HG03439 (cell line): Measurements from ENCODE around the gene NOP14.
"Not testable (repeated sequence)": the region's sequence is repeated elsewhere in the genome, so short reads cannot be mapped to it uniquely, and the experiment has no call there.

ENCODE experiments used
- ATAC-seq: cut with Tn5 transposase; IDR thresholded peaks from one replicate; pipeline ENCODE4 v1.9.1; 2021; ENCODE audit warnings: mild to moderate bottlenecking, moderate library complexity; ENCODE audit not compliant: unreplicated experiment

NOP14 gene

DNA sequence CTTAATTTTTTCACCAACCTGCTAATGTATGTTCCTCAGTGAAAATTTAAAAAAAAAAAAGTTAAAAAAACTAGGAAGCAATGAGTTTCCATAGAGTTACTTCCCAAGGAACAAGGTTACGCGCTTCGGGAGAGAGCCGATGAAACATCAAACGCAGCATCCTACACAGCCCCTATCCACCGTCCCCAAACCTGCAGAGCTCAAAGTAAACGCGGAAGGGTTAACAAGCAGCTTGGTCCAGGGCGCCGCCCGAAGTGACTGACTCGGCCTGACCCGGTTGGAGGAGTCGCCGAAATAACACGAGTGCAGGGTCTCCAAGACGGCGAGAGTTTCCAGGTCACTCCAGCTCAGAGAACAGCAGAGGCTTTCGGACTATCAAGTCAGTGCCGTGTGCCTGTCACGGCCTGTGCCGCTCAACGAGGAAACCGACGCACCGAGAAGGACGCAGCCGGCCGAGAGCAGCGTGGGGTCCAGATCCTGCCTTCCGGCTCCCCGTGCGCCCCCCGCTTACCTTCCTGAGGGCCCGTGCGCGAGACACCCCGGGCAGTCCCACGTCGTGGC, 512 bp downstream of the NOP14 start:
- peak; percentile 32 for ATAC-seq

DNA sequence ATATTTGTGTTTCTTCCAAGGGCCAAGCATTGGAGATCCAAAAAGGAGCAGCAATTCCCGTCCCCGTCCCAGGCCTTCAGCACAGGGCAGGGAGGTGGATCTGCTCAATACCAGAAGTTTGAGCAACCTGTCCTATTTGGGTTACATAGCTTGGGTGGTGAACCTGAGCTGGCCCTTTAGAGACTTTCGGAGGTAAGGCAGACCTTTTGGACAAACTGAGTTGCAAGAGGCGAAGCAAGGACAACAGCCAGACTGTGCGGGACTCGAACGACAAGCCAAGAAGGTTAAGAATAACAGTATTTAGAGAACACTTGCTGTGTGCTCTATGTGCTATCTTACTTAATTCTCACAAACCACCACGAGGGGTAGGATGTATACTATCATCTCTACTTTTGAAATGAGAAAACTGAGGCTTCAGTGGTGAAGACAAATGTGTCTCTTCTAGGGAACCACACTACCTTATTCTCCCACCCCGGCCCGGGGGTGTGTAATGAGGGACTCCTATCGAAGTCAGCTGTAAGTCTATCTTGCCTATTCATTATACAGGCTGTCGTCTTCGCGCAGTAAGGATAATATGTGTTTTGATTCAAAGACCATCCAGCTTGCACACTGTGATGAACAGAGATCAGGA, 1.3 kb downstream of the NOP14 start:
- no peak for ATAC-seq

DNA sequence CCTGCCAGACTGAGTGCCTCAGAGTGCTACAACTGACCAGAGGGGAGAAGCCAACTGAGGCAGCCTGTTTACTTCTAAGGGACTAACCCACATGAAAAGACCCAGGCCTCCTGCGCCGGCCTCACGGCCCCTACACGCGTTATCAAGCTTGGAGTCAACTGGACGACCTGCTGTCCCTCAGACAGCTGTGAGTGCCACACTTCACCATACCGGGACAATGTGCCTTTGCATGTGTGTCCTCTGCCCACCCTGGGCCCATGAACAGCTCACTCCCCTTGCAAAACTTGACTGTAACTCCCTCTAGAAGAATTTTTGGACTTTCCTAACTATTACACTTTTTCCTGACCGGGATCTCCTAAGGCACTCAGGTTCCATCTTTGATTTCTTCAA, 1.8 kb downstream of the NOP14 start:
- no peak for ATAC-seq

DNA sequence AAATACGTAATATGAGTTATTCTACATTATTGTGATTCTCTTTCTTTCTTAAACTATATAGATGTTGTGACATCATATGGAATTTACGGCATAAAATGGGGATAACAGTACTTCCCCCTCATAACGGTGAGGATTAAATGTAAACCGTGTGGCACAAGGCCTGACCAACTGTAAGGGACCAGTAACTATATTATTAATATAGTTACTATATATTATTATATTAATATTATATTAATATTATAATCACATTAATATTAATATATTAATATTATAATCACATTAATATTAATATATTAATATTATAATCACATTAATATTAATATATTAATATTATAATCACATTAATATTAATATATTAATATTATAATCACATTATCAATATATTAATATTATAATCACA, 2.8 kb downstream of the NOP14 start:
- ATAC-seq, result not testable (repeated sequence)

GRCh38 chr4:2958446-2958845, 4.8 kb downstream of the NOP14 start:
- ATAC-seq, result no peak

DNA sequence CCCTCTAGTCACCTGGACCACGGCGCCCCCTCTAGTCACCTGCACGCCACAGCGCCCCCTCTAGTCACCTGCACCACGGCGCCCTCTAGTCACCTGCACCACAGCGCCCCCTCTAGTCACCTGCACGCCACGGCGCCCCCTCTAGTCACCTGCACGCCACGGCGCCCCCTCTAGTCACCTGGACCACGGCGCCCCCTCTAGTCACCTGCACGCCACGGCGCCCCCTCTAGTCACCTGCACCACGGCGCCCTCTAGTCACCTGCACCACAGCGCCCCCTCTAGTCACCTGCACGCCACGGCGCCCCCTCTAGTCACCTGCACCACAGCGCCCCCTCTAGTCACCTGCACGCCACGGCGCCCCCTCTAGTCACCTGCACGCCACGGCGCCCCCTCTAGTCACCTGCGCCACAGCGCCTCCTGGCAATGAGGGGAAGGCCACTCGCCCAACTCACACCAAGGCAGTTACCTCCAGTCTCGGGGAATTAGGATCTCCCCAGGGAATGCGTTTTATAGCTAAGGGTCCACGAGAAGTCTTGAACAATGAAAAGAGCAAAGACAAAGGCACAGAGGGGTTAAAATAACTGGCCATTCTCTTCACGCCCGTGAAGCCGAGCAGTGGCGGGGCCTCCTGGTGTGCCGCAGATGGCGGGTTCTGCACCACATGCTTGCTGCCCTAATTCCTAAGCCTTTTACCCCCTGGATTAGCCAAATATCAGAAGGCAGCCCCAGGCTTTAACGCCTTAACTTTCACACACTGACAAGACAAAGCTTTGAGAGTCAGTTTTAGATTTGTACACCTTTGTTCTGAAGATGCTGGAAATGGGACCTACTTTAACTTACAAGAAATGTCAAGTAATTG, 7.8 kb downstream of the NOP14 start:
- ATAC-seq, result not testable (repeated sequence)

GRCh38 chr4:2954358-2955185, 8.6 kb downstream of the NOP14 start:
- ATAC-seq, result peak; percentile 57

DNA sequence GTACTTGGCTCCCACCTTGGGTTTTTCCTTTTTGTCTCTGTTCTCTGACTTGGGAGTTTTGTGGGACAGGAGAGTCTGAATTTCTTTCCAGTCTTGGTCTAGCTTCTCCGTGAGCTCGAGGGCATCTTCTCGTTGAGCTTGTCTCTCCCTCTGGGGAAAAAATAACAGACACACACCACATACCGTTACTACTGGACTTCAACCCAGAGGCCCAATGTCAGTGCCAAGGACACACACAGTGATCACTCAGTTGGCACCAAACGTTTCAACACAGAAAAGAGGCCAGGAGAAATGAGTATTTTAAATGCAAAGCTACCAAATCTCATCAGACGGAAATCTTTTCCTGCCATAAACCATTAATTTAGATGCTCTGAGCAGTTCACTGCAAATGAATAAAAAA, 9.7 kb downstream of the NOP14 start:
- ATAC-seq, result no peak

- ATAC-seq, result no peak
Observed at GRCh38 chr4:2950221-2950989, 12.8 kb downstream of the NOP14 start.

DNA sequence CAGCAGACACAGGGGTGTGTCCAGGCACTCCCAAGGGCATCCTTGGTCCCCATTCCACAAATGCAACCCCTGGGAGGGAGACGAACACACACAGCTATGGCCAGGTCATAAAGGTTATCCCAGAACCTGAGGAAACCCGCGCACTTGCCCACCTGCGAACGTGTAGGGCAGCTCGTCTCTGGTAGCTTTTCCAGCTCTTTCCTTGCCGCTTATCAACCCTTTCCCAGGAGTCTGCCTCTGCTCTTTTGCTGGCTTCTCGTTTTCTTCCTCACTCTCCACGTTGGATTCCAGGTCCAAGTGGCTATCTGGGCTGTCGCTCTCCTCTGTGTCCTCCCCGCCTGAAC, 13.5 kb downstream of the NOP14 start:
- no peak for ATAC-seq

DNA sequence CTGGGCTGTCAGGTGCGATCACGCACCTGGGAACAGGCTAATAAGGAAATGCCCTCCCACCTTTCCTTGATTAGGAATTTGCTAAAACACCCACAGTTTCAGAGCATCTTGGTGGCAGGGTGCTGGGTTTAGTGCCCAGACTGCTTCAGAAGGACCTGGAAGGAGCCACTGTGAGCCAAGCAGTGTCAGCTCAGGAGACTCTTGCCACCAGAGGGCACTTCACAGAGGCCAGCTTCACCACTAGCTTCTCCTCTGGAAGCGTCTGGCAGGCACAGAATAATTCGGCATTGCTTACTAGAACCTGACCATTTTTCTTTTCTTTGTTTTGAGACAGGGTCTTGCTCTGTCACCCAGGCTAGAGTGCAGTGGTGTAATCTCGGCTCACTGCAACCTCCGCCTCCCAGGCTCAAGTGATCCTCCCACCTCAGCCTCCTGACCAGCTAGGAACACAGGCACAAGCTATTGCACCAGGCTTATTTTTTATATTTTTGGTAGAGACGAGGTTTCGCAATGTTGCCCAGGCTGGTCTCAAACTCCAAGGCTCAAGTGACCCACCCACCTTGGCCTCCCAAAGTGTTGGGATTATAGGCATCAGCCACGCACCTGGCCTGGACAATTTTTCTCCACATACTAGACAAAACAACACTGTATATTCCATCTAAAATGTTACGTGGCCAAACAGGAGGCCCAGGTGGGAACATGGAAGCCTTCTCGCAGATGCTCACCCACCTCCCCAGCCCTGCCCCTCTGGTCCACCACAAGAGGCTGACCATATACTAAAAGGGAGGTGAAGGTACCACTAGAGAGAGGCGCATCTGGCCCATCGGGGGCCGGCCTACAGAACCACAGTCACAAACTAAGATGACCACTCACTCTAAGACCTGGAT, 14.1 kb downstream of the NOP14 start:
- ATAC-seq, result no peak

DNA sequence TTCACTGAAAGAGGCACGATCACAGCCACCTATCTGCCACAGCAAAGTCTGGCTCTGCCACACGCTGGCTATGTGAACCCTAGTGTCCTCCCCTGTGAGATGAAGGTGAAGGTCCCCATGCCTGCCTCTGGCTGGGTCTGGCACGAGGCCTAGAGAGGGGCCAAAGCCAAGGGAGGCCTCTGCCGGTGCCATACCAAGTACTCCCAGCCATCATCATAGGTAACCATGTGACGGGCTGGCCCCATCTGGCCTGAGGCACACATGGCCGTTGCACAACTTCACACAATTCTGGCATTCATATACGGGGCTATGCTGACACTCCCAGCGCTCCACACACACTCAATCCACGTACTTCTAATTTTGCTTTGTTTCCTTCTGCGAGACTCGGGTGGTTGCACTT, 15.3 kb downstream of the NOP14 start:
- ATAC-seq, result no peak

GRCh38 chr4:2946812-2947600, 16.2 kb downstream of the NOP14 start:
- ATAC-seq, result no peak

DNA sequence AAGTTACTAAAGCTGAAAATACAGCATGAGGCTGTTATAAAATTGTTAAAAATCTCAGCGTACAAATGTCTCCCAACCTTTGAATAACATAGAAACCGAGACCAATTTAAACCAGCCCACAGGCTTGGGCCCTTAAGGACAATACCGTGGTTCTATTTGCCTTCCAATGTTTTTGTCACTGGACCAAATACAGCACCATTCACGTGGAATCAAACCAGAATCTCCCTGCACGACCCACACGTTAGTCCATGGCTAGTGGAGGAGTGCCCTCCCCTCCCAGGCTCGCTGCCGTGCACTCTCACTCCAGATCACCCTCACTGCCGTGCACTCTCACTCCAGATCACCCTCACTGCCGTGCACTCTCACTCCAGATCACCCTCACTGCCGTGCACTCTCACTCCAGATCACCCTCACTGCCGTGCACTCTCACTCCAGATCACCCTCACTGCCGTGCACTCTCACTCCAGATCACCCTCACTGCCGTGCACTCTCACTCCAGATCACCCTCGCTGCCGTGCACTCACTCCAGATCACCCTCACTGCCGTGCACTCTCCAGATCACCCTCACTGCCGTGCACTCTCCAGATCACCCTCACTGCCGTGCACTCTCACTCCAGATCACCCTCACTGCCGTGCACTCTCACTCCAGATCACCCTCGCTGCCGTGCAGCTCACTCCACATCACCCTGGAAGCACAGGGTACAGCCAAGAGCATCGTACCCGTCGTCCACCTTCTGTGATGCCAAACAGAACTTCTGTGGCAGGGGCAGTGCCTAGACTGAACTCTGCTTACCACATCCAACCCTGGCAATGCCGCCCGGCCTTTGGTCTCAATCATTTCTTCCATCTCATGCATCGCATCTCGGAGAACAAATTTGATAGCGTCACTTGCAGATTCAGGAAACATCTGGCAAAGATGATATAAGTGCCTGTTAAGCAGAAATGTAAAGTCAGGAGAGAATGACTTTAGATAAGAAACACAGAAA, 17.3 kb downstream of the NOP14 start:
- ATAC-seq, result not testable (repeated sequence)

DNA sequence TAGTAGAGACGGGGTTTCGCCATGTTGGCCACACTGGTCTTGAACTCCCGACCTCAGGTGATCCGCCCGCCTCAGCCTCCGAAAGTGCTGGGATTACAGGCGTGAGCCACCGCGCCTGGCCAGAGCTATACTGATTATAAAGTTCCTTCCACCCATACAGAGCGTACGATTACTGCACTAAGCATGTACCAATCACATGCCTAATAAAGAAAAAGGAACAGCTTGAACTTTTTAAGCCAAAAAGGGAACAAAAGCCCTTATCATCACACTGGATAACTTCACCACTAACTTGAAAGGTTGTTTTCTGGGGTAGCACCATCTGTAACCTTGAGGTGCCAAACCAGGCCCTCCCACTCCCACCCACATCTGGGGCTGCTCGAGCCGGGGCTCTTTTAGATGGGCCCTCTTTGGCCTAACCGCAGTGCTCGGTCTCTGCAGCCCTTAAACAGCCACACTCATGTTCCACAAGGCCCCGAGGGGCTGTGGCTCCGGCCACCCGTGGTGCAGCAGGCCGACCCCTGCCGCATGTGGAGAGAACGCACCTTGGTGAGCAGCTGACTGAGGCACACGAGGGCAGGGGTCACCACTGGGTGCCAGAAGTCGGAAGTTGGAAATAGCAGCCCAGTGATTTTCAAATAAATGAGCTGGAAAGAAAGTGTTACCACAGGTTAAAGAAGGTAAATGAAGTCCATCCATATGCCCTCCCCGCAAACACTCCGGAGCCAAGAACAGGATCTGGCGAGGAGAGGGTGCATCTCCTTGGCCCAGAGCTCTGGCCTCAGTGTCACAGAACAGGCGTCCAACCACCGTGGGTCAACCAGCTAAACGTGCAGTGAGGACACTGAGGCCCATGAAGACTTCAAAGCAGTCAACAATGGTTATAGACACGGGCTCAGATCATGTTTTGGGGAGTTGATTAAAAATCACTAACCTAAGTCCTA, 18.4 kb downstream of the NOP14 start:
- no peak for ATAC-seq

DNA sequence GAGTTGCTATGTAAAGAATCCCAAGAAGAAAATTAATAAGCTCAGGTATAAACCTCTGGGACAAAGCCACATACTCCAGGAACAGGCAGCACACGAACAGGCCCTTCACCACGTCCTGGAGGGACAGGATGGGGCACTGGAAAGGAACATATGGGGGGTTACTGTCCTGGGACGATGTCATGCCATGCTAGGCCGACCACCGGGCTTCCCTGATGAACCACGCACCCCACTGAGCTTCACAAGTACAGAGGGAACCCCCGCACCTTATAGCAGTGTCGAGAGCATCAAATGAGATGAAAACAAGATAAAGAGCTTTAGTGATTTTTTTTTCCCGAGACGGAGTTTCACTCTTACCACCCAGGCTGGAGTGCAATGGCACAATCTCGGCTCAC, 19.1 kb downstream of the NOP14 start:
- no peak for ATAC-seq
